Measurements from ENCODE around the gene TEX2. TPM values are rescaled to one million over a fixed set of nuclear protein-coding genes. Genes with fewer than 3 reads are reported as not detected.
A peak's percentile ranks its signal among the peaks of the same experiment; 100 is the strongest.

The TEX2 gene
- total RNA-seq, 2 experiments from 2014 or later = 15.2 to 15.8 TPM

- CTCF ChIA-PET = interaction anchor here (0.6 to 2.8 kb wide), 5 partner anchors 12 to 1584 kb away, joined by 3 to 9 read pairs (median 4); no protein-coding TSS in a partner anchor
- intact Hi-C loops (cut with DNase I, micrococcal nuclease) = loop anchor here in 1 of 2 experiments (10.0 kb wide), 1 partner anchor 495 kb away; the partner anchor contains the start of genes CCDC47 and DDX42
- no peak for ATAC-seq
These were observed 6.9 kb upstream of the TEX2 start for GRCh38 chr17:64269687-64270649.

GRCh38 chr17:64264891-64265290, 1.8 kb upstream of the TEX2 start:
- DNase-seq = no peak
- ChIA-PET CTCF (interaction anchor here (1.0 kb wide), 1 partner anchor 113 kb away, joined by 3 read pairs; no protein-coding TSS in a partner anchor), POLR2A (no interaction called here)
- intact Hi-C loops (cut with DNase I, micrococcal nuclease) = loop anchor here (5.0 to 10.0 kb wide), 2 partner anchors 48 to 490 kb away; partner anchors contain the start of genes CCDC47 (in 1 of the 2) and DDX42 (in 1 of the 2)
- no peak for ATAC-seq
- Mint-ChIP-seq H3K27ac (no peak overlapping the region), H3K4me1 (peaks cover 36% of the 10 kb centered on the region), H3K4me3 (no peak overlapping the region), H3K27me3 (no peaks in the 10 kb centered on the region), H3K9me3 (ENCODE audit: low read depth) (no peaks in the 10 kb centered on the region), H3K36me3 (ENCODE audit: low read depth) (peaks cover 2% of the 10 kb centered on the region)

More at GRCh38 chr17:64269687-64270649, 6.9 kb upstream of the TEX2 start:
- no peaks in the 10 kb centered on the region for H3K27me3 Mint-ChIP-seq
- H3K4me3 Mint-ChIP-seq = no peak overlapping the region
- peaks cover 2% of the 10 kb centered on the region for H3K9me3 Mint-ChIP-seq (ENCODE audit: low read depth)
- H3K4me1 Mint-ChIP-seq = peaks cover 24% of the 10 kb centered on the region
- no peaks in the 10 kb centered on the region for H3K36me3 Mint-ChIP-seq (ENCODE audit: low read depth)
- no peak overlapping the region for H3K27ac Mint-ChIP-seq
- POLR2A ChIA-PET = no interaction called here
- no peak for DNase-seq

- intact Hi-C loops (cut with DNase I, micrococcal nuclease) = loop anchor here (1.0 to 10.0 kb wide), 7 partner anchors 20 to 488 kb away; partner anchors contain the start of genes CCDC47 (in 1 of the 2), DDX42 (in 1 of the 2), ICAM2 (in 1 of the 2) and SMARCD2 (in 1 of the 2)
- POLR2A ChIA-PET = interaction anchor here (0.6 to 2.1 kb wide), 3 partner anchors 44 to 243 kb away, joined by 3 to 12 read pairs (median 5); partner anchors contain the start of gene ICAM2
- no peaks in the 10 kb centered on the region for H3K9me3 Mint-ChIP-seq (ENCODE audit: low read depth)
- H3K4me1 Mint-ChIP-seq = peaks cover 36% of the 10 kb centered on the region
- peaks cover 2% of the 10 kb centered on the region for H3K36me3 Mint-ChIP-seq (ENCODE audit: low read depth)
- H3K27me3 Mint-ChIP-seq = no peaks in the 10 kb centered on the region
- peak overlapping the region; percentile 96 for H3K4me3 Mint-ChIP-seq
- ATAC-seq (peak; percentile 27), DNase-seq (peak; percentile 78)
- CTCF ChIA-PET = interaction anchor here (0.6 to 1.4 kb wide), 7 partner anchors 9 to 712 kb away, joined by 3 to 4 read pairs (median 3); partner anchors contain the start of gene DCAF7
- H3K27ac Mint-ChIP-seq = peak overlapping the region; percentile 92
These were observed 661 bp downstream of the TEX2 start for GRCh38 chr17:64262198-64262999.

GRCh38 chr17:64261417-64262145, 1.5 kb downstream of the TEX2 start:
- DNase-seq = no peak
- Mint-ChIP-seq H3K36me3 (ENCODE audit: low read depth) (peaks cover 2% of the 10 kb centered on the region), H3K4me1 (peaks cover 36% of the 10 kb centered on the region), H3K9me3 (ENCODE audit: low read depth) (no peaks in the 10 kb centered on the region), H3K27ac (peak overlapping the region; percentile 92), H3K27me3 (no peaks in the 10 kb centered on the region), H3K4me3 (peak overlapping the region; percentile 96)
- intact Hi-C loops (cut with DNase I, micrococcal nuclease) = loop anchor here (1.0 to 10.0 kb wide), 7 partner anchors 21 to 487 kb away; partner anchors contain the start of genes CCDC47 (in 1 of the 2), DDX42 (in 1 of the 2), ICAM2 (in 1 of the 2) and SMARCD2 (in 1 of the 2)
- CTCF ChIA-PET = interaction anchor here (0.6 to 1.4 kb wide), 5 partner anchors 9 to 113 kb away, joined by 3 to 4 read pairs (median 3); no protein-coding TSS in a partner anchor
- ATAC-seq = no peak
- POLR2A ChIA-PET = interaction anchor here (0.6 kb wide), 1 partner anchor 44 kb away, joined by 5 read pairs; no protein-coding TSS in a partner anchor

- no peak for ATAC-seq
- H3K9me3 Mint-ChIP-seq (ENCODE audit: low read depth) = no peaks in the 10 kb centered on the region
- H3K36me3 Mint-ChIP-seq (ENCODE audit: low read depth) = peaks cover 2% of the 10 kb centered on the region
- H3K4me1 Mint-ChIP-seq = peaks cover 36% of the 10 kb centered on the region
- intact Hi-C loops (cut with DNase I, micrococcal nuclease) = loop anchor here (5.0 to 10.0 kb wide), 2 partner anchors 44 to 486 kb away; partner anchors contain the start of genes CCDC47 (in 1 of the 2) and DDX42 (in 1 of the 2)
- CTCF ChIA-PET = interaction anchor here (1.3 to 1.9 kb wide), 2 partner anchors 31 to 127 kb away, joined by 4 read pairs; no protein-coding TSS in a partner anchor
- no peak overlapping the region for H3K4me3 Mint-ChIP-seq
- no peak for DNase-seq
- peak overlapping the region; percentile 12 for H3K27ac Mint-ChIP-seq
- H3K27me3 Mint-ChIP-seq = no peaks in the 10 kb centered on the region
- POLR2A ChIA-PET = no interaction called here
These were observed 2.2 kb downstream of the TEX2 start for GRCh38 chr17:64260886-64261285.

GRCh38 chr17:64259922-64260321, 3.1 kb downstream of the TEX2 start:
- Mint-ChIP-seq H3K27me3 (no peaks in the 10 kb centered on the region), H3K27ac (no peak overlapping the region), H3K4me1 (peaks cover 36% of the 10 kb centered on the region), H3K9me3 (ENCODE audit: low read depth) (no peaks in the 10 kb centered on the region), H3K4me3 (no peak overlapping the region), H3K36me3 (ENCODE audit: low read depth) (peaks cover 2% of the 10 kb centered on the region)
- DNase-seq (no peak), ATAC-seq (no peak)
- intact Hi-C loops (cut with DNase I, micrococcal nuclease) = loop anchor here (5.0 to 10.0 kb wide), 2 partner anchors 43 to 485 kb away; partner anchors contain the start of genes CCDC47 (in 1 of the 2) and DDX42 (in 1 of the 2)
- POLR2A ChIA-PET = no interaction called here
- CTCF ChIA-PET = interaction anchor here (1.2 to 1.9 kb wide), 4 partner anchors 30 to 231 kb away, joined by 4 read pairs; no protein-coding TSS in a partner anchor

- H3K36me3 Mint-ChIP-seq (ENCODE audit: low read depth) = peaks cover 2% of the 10 kb centered on the region
- peaks cover 33% of the 10 kb centered on the region for H3K4me1 Mint-ChIP-seq
- no peaks in the 10 kb centered on the region for H3K27me3 Mint-ChIP-seq
- no peaks in the 10 kb centered on the region for H3K9me3 Mint-ChIP-seq (ENCODE audit: low read depth)
- no peak overlapping the region for H3K4me3 Mint-ChIP-seq
- no peak for ATAC-seq
- no peak for DNase-seq
- intact Hi-C loops (cut with DNase I, micrococcal nuclease) = no loop called here
- CTCF ChIA-PET = interaction anchor here (0.6 to 1.9 kb wide), 5 partner anchors 30 to 358 kb away, joined by 3 to 4 read pairs (median 4); no protein-coding TSS in a partner anchor
- H3K27ac Mint-ChIP-seq = no peak overlapping the region
- POLR2A ChIA-PET = no interaction called here
These were observed 3.6 kb downstream of the TEX2 start for GRCh38 chr17:64259426-64259825.

- Mint-ChIP-seq H3K4me1 (peaks cover 27% of the 10 kb centered on the region), H3K27me3 (no peaks in the 10 kb centered on the region), H3K27ac (no peak overlapping the region), H3K9me3 (ENCODE audit: low read depth) (no peaks in the 10 kb centered on the region), H3K36me3 (ENCODE audit: low read depth) (no peaks in the 10 kb centered on the region), H3K4me3 (no peak overlapping the region)
- DNase-seq (no peak), ATAC-seq (no peak)
- intact Hi-C loops (cut with DNase I, micrococcal nuclease) = no loop called here
- ChIA-PET POLR2A (no interaction called here), CTCF (interaction anchor here (0.7 to 1.1 kb wide), 3 partner anchors 25 to 62 kb away, joined by 3 to 4 read pairs (median 3); no protein-coding TSS in a partner anchor)
These were observed 5.9 kb downstream of the TEX2 start for GRCh38 chr17:64256913-64257807.

- Mint-ChIP-seq H3K9me3 (ENCODE audit: low read depth) (no peaks in the 10 kb centered on the region), H3K4me1 (peaks cover 14% of the 10 kb centered on the region), H3K36me3 (ENCODE audit: low read depth) (no peaks in the 10 kb centered on the region), H3K4me3 (no peak overlapping the region), H3K27me3 (no peaks in the 10 kb centered on the region), H3K27ac (no peak overlapping the region)
- ATAC-seq = no peak
- no peak for DNase-seq
- intact Hi-C loops (cut with DNase I, micrococcal nuclease) = no loop called here
- ChIA-PET POLR2A (no interaction called here), CTCF (no interaction called here)
These were observed 7.3 kb downstream of the TEX2 start for GRCh38 chr17:64255764-64256163.

Data from activated CD4-positive, alpha-beta T cell treated with anti-CD3 and anti-CD28 coated beads for 36 hours (primary cell).